CMK (cell line): Measurements from ENCODE around the gene HLA-DQB1.
"Not testable (repeated sequence)": the region's sequence is repeated elsewhere in the genome, so short reads cannot be mapped to it uniquely, and the experiment has no call there.

ENCODE experiments used
- DNase-seq: peaks from one replicate; pipeline ENCODE4 v3.0.0-alpha.2; 2010; ENCODE audit warnings: low read depth

Gene HLA-DQB1

DNA sequence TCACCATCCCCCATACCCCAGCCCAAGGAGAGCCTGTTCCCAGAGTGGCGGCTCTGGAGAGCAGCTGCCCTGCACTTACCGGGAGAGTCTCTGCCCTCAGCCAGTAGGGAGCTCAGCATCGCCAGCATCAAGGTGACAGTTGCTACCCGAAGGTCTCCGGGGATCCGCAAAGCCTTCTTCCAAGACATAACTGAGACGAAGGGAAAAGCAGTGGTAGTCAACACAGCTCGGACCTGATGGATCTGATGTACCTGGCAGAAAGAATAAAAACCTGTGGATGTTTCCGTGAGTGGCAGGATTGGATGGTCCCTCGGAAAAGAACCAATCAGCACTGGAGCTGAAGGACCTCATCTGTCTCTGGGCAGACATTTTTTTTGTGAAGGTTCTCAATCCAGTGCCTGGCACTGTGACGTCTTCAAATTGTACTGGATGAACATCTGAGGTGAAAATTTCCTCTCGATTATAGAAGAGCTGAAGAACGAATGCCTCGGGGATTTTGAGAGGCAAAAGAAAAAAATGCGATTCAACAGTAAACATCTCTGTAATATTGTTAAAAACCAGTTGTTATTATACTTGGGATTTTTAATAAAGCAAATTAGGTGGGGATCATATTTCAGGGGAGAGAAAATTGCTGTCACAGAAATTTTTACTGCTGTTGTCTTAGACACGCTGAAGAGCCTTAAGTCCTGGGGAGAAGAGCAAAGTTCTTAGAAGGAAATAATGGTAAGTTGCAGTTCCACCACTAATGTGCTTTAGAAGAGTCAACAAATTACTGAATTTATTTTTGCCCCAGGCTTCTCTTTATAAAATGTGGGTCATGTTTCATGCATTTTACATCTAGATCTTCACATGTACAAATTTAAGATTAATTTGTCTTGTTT lies at the start of gene HLA-DQB1:
TSS of gene HLA-DQB1 (minus strand) at position 238 of the 881 bp plus-strand sequence. CDS start at position 188, 50 bp downstream.
- DNase-seq = no peak

DNA sequence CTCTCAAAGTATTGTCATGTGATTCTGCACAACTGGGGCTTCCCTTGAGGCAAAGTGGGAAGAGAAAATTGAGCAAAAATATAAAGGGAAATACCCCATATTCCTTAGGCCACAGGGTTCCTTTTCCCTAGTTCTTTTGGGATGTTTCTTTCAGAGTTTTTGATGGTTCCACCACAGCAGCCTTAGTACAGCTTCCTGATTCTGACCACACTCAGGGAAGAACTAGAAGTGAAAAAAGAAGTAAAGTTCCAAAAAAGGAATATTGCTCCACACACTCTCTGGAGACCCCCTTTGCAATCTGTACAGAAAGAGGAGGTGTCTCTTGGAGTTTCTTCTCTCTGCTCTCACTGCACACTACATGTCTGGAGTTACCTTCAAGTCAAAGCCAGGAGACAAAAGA lies 46.8 kb upstream of the HLA-DQB1 start:
- no peak for DNase-seq

DNA sequence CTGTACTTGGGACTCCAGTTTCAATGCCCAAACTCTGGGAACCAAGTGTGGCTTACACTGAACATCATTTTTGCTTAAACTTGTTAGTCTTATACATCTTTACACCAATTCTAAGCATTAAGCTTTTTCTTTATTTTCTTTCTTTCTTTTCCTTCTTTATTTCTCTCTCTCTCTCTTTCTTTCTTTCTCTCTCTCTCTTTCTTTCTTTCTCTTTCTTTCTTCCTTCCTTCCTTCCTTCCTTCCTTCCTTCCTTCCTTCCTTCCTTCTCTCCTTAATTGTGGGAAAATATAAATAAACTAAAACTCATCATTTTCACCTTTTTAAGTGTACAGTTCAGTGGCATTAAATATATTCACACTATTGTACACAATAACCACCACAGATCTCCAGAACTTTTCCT lies 43.2 kb upstream of the HLA-DQB1 start:
- DNase-seq = no peak

DNA sequence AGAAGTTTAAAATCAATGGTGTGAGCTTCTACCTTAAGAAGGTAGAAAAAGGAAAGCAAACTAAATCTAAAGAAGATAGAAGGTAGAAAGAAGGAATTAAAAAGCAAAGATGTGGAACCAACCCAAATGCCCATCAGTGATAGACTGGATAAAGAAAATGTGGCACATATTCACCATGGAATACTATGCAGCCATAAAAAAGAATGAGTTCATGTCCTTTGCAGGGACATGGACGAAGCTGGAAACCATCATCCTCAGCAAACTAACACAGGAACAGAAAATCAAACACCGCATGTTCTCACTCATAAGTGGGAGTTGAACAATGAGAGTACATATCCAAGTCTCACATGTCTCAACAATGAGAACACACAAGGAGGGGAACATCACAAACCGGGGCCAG lies 38.7 kb upstream of the HLA-DQB1 start:
- DNase-seq = not testable (repeated sequence)

DNA sequence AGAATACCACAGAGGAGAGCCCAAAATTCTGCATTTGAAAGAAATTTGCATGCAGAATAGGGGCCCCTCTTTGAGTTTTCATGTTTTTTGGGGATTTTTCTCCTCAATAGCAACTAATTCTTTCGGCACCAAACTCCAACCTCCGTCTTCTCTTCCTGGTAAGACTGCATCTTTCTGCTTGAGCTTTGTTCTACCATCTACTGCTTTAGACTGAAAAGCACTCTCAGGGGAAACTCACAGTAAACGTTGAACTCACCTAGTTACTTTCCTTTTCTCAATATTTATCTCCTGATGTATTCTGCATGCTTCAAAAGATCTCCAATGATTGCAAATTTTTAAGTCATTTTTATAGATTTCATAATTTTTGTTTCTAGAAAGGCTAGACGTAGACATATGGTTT lies 36.9 kb upstream of the HLA-DQB1 start:
- DNase-seq = no peak

DNA sequence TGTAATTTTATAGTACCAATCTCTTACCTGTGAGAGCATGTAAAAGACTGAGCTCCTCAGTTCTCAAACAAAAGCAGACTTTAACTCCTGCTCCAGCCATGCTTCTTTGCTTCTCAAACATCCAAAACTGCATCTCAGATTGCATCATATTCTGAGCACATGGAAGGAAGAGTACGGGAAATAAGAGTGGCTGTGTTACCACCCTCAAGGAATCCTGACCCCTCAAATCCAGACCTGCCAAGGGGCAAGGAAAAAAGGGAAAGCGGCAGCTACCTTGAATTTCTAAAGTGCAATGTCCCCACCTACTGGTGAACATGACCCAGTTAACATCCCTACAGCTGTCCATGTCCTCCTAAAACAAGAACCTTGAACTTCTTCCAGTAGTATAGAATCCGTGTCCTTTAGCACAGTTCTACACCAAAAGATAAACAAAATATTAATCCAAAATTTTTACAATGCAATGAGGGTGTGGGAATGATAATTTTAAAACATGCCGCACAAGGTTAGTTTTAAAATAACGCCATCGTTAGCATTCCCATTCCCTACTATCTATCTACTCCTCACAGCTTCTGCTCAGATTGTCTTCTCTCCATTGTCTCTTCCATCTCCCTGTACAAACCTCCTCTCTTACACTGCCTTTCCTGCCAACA lies 34.1 kb upstream of the HLA-DQB1 start:
- no peak for DNase-seq

DNA sequence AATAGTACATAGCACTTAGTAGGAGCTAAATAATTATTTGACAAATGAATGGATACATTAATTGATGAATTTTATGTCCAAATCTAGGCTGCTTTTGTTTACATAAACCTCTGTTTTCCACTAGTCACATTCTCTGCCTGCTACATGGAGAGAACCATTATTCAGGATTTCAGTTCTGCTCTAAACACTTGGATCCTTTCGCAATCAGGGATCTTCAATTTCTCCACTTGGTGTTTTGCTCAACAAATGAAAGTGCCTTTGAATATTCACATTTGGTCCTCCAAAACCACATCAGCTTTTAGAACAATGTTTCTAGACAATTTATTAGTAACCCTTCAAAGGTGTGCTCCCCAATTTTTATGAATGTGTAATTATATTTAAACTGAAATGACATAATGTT lies 30.6 kb upstream of the HLA-DQB1 start:
- DNase-seq = no peak

DNA sequence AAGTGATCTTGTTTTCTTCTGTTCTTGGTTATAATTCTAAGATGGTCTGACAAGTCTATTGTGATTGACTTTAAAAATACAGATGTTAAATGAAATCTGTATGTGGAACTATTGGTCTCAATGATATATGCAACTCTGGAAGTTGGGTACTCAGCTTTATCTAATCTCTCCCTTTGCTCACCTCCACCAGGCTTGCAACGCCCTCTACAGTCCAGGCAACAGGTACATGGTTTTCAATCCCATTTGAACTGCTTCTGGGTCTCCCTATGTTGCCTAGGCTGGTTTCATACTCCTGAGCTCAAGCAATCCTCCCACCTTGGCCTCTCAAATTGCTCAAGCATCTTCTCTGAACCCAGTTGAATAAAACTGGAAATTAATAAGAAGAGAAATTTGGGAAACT lies 25.6 kb upstream of the HLA-DQB1 start:
- DNase-seq = no peak

DNA sequence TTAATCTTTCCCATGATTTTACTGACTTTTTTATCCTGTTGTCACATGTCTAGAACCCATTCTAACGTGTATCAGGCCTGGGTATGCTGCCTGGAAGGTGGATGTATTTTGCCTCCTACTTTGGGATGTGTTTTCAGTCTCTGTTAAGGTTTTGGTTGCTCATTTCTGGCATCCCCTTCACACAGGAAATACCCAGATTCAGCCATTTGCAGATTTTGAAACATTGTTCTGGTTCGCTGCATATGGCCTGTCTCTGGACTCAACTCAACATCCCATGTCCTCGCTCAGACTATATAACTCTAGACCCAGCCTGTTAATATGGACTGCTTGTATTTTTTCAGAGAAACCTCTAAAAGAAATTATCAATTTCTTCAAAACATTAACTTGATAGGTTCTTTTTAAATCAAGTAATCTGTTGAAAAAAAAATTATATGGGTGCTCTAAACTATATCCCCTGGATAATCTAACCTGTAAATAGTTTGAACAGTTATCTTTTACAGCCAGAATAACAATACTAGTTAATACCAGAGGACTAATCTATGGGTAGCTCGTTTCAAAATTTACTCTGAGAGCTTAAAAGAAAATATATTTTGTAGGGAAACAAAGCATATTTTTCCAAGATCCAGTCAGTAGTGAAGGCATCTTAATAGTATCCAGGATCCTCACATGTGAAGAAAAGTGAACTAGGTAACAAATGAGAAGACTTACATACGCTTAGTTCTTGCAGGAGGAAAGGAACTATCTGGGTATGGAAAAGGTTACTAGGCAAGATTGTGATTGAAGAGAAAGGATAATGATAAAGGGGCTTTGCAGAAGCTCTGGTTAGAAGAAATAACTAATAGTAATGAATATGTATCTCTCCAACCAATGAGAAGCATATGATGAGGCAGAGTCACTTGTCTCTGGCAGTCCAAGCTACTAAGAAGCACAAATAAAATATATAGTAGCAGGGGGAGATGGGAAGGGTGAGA lies 23.4 kb upstream of the HLA-DQB1 start:
- DNase-seq = no peak

DNA sequence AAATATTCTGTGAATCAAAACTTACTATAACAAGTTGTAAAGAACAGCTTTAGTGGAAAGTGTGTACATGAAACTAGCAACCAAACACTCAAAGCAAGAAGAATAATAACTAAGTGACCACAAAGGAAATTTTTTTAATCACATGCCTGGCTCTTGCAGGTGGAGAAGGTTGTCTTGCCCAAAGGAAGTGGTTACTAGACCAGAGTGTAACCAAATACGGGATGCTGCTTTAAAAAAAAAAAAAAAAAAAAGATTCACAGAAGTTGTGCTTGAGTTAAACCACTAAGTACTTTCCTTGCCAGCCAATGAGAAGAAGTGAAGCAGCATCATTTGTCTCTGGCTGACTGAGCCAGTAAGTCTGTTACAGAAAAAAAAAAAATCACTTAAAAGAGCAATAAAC lies 19.1 kb upstream of the HLA-DQB1 start:
- no peak for DNase-seq

DNA sequence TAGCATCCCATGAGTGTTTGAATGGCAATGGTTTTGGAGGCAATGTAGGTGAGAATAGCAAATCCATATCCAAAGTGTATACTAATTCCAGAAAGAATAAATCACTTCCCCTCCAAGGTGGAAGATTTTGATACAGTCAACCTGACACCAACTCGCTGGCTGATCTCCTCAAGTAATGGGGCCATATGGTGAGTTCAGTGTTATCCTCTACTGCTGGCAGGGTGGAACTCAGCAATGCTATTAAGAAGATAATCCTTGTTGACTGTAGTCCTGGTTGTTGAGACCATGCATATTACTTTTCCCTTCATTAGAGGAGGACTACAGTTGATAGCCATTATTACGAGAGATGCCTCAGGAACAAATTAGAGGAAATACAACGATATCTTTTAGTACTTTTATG lies 17.8 kb upstream of the HLA-DQB1 start:
- DNase-seq = no peak

DNA sequence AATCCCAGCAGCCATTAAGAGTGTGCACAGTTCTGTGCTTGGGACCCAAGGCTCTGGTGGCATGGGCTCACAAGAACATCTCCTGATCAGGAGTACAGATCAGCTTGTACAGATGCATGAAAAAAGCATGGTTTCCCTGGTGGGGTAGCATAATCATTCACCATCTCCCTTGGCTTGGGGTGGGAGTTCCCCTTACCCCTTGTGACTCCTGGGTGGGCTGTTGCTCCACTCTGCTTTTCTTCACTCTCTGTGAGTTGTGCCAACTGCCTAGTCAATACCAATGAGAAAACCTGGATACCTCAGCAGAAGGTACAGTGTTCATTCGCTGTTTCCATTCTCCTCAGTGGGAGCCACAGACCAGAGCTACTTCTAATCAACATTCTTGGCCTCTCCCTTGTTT lies 13.6 kb upstream of the HLA-DQB1 start:
- DNase-seq = no peak

DNA sequence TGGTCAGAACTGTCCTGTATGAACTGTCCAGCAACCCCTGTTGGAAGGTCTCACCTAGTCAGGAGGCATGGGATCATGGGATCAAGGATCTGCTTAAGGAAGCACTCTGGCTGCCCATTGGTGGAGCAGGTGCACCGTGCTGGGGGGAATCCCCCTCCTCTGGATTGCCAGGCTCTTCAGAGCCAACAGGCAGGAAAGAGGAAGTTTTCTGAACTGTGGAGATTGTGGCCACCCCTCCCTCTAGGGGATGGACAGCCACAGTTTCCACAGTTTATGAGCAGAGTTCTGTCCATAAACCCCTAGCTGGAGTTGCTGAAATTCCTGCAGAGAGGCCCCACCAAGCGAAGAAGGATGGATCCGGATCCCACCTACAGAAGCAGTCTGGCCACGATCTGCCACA lies 13.0 kb upstream of the HLA-DQB1 start:
- no peak for DNase-seq

DNA sequence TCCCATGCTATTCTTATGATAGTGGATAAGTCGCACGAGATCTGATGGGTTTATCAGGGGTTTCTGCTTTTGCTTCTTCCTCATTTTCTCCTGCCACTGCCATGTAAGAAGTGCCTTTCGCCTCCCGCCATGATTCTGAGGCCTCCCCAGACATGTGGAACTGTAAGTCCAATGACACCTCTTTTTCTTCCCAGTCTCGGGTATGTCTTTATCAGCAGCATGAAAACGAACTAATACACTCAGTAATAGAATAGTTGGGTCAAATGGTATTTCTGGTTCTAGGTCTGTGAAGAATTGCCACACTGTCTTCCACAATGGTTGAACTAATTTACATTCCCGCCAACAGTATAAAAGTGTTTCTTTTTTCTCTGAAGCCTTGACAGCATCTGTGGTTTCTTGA lies 7.7 kb upstream of the HLA-DQB1 start:
- DNase-seq = not testable (repeated sequence)

DNA sequence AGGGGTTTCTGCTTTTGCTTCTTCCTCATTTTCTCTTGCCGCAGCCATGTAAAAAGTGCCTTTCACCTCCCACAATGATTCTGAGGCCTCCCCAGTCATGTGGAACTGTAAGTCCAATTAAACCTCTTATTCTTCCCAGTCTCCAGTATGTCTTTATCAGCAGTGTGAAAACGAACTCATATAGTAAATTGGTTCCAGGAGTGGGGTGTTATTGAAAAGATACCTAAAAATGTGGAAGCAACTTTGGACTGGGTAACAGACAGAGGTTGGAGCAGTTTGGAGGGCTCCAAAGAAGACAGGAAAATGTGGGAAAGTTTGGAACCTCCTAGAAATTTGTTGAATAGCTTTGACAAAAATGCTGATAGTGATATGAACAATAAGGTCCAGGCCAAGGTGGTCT lies 5.5 kb upstream of the HLA-DQB1 start:
- not testable (repeated sequence) for DNase-seq

DNA sequence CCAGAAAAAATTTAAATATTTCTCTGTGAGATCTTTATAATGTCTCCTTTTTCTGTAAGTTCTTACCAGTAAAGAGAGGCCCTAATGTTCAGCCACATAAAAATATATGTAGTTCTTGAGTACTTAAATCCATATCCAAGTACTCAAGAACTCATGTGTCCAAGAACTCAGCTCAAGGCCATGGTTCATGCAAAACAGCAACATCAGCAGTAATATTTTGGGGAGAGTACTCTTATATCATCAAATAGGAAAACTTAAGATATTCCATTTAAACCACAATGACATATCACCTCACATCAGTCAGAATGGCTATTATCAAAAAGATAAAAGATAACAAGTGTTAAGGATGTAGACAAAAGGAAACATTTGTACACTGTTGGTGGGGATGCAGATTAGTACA lies 3.4 kb upstream of the HLA-DQB1 start:
- no peak for DNase-seq

DNA sequence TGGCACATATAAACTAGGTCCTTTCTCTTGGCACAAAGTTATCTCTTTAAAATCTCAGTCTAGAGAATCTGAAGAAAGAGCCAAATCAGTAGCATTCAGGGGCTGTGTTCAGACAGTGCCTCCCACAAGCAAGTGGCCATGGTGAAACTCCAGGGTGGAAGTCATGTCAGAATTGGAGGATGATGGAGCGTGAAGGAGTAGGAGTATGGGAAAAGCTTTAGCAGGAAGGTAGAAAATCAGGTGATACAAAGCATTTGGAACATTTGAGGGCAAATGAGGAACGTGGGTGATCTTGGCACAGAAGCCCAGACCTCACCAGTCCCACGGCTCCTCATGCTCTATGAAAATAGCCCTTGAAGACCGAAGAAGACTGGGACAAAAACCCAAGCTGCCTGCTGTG lies 2.8 kb upstream of the HLA-DQB1 start:
- DNase-seq = no peak

DNA sequence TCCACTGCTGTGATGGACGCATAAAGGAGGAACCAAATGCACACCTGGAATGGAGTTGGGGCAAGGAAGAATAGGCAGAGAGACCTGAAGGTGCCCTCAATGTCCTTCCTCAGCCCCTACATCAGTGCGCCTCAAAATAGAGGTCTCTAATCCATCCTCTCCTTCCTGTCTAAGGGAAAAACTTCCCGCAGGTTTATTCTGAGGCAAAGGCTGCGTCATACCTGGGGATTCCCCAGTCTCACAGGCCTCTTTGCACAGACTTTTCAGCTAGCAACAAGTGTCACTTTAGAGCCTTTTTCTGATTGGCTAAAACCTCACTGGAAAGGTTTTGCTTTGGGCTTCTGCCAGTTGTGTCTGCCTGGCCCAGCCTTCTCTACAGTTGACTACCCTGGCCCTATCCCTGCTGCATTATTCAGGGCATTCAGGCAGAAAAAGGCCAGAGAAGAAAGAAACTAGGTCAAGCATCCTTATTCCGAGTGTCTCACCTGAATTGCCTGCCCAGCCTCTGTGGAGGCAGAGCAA lies 1.8 kb upstream of the HLA-DQB1 start:
- no peak for DNase-seq

DNA sequence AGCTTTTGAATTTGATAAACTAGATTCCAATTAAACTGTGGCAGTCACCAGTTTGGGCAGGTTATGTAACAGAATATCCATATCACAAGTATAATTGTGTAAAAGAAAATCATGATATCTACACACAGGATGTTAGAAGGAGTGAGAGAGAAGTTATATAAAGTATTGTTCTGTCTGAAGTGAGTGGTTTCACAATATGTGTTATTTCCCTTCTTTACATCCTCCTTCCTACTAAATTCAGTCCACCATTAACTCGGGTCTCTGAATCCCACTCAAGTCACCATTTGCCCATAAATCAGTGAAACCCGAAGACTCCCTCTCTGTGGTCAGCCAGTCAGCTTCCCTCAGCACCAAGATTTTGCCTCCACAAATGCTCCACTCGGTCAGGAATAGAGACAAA lies 796 bp downstream of the HLA-DQB1 start:
- DNase-seq = no peak

DNA sequence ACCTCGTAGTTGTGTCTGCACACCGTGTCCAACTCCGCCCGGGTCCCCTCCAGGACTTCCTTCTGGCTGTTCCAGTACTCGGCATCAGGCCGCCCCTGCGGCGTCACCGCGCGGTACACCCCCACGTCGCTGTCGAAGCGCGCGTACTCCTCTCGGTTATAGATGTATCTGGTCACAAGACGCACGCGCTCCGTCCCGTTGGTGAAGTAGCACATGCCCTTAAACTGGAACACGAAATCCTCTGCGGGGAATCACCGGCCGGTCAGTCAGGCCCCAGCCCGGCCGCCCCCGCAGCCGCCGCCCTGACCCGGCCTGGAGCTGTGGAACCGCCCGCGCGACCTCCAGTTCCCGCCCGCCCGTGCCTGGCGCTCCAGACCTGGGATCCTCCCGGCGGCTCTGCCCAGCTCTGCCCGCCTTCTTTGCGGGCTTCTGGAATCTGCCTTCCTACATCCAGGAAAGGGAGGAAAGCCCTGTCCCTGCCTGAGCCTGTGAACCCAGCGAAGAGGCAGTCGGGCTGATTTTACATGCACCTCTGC lies 1.6 kb downstream of the HLA-DQB1 start:
- no peak for DNase-seq

DNA sequence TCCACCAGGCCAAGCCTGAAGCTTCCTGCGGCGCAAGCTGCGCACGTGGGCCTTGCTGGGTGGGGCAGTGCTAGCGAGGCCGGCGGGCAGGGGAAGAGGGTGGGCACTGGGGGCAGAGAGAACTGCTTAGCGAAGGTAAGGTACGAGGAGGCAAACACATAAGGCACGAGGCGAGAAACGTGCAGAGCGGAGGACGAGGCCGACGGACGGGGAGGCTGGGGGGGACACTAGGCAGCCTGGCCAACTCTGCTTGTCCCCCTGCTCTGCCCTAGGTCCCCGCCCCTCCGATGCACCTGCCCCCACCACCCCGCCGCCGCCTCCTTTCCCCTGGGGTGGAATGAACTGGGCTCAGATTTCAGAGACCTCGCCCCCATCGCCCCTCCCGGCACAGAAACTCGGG lies 2.1 kb downstream of the HLA-DQB1 start:
- DNase-seq = no peak

DNA sequence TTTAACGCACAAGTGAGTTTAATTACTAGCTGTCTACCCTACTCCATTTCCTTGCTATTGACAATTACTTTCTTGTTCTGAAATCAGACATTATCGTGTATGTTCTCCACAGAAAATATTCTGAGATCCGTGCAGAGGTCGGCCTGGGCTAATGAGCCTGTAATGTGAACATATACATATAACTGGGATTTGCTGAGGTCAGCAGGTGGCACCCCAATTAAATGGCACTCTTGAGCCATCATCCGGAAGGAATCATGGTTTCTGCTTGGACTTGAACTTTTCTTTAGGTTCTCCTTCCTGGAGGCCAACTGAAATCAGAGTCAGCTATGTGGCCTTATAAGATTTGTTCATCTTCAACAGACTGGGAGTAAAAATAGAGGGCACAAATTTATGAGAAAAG lies 3.6 kb downstream of the HLA-DQB1 start:
- no peak for DNase-seq
